GM19099 (cell line): ENCODE measurements around the gene SEC16A.

ENCODE experiments used
- POLR2A ChIP-seq: IDR thresholded peaks from 3 replicates; pipeline ENCODE4 v1.6.1; 2011; ENCODE audit warnings: low read depth; ENCODE audit not compliant: insufficient read length; ENCODE audit errors: extremely low read depth

Gene SEC16A

DNA sequence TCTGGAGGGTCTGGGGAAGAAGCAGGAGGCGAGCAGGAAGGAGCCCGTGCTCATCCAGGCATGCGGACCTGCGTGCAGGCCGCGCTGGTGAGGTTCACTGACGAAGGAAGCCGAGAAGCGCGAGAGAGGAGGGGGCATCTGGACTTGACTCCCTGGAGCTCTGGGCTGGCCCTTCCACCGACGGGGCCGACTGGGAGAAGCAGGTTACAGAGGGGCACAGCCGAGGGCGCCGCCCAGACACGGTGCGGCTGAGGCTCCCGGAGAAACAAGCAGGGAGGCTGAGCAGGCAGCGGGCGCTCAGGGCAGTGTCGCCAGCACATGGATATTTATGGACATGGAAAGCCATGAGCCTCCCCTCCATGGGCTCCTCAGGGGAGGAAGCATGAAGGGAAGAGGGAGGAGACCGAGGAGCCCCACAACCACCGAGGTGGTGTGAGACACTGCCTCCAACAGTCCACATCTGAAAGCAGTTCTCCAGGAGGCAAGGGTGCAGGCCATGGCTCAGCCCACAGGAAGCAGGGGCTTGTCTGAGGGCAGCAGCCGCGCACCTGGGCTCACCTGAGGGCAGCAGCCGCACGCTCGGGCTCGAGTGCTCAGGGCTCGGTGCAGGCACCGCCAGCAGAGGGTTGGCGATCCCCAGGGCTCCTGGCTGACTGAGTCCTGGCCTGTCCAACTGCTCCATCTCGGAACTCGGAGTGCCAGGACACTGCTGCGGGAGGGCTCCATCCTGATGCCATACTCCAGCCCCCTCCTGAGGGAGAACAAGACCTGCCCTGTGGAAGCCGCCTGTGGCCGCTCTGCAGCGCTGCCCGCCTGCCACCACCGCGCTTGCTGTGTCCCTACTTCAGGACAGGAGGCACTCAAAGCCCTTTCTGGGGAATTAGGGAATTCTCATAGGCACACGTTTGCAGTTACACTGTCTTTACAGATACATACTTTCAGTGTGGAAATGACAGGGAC, 27.5 kb downstream of the SEC16A start:
- no peak for TF ChIP-seq POLR2A

- no peak for TF ChIP-seq POLR2A
Measured at GRCh38 chr9:136454026-136454796, 28.6 kb downstream of the SEC16A start.

DNA sequence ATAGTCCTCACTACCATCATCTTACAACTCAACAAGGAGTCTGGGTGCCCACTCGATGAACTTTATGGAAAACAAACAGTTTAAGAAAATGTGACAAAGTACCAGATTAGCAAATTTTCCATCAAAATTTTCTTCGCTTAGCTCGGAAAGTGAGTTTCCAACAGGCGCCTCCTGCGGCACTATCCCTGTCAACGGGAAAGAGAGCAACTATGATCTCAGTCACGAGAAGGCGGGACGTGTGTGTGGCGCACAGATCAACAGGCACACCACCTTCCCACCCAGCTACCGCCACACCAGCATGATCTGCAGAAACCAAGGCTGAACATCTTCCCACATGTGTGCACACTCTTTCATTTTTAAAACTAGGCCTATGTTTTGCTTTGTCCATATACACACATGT, 29.5 kb downstream of the SEC16A start:
- TF ChIP-seq POLR2A = no peak

DNA sequence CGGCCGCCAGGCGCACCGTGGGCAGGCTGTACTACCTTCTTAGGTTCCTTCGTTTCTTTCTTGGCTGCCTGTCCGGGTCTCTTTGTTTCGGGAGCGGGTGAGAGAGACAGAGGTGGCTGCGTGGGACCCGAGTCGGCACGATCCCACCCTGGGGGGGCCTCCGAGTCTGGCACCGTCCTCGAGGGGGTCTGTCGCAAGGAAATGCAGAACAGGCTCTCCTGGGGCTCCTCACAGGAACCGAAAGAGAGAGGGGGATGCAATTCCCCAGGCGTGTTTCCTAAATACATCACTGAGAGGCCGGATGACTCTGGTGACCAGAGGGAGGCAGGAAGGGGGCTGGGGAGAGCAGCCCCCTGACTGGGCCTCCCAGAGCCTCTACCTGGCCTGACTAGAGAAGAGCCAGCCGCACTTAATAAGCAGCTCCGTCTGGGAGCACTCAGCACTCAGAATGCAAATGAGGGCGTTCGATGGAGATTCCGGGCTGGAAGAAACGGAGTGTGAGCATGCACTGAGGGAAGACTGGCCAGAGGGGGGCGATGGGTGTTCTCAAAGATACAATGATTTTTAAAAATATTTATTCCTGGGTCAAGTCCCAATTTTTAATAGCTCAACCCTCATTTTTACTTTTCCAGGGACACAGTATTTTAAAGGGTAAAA, 31.5 kb downstream of the SEC16A start:
- no peak for TF ChIP-seq POLR2A

GRCh38 chr9:136448655-136449054, 34.2 kb downstream of the SEC16A start:
- no peak for TF ChIP-seq POLR2A

DNA sequence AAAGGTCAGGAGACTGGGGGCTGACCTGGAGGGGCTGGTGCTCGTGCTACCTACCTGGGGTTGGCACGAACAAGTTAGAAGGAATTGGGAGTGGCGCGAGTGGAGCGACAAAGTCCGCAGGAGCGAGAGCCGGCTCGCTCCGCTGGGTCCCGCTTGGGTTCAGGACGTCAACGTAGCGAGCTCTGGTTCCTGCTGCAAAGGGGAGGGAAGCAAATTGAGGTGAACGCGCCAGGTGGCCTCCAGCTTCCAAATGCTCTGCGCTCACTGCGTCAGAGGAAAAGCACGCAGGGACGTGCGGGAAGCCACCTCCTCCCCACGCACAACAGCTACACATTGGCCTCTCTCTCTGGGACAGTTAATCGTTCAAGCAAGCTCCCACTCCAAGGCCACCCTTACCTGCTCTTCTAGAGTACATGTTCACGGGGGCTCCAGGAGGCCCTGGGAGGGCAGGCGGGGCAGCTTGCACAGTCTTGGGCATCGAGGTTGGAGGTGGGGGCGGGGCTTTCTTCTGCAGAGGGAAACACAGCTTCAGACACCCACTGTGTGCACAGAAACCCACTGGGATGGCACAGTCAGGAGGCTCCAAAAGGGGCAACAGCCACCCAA, 35.6 kb downstream of the SEC16A start:
- no peak for TF ChIP-seq POLR2A

- TF ChIP-seq POLR2A = no peak
Measured at GRCh38 chr9:136445799-136446198, 37.0 kb downstream of the SEC16A start.

DNA sequence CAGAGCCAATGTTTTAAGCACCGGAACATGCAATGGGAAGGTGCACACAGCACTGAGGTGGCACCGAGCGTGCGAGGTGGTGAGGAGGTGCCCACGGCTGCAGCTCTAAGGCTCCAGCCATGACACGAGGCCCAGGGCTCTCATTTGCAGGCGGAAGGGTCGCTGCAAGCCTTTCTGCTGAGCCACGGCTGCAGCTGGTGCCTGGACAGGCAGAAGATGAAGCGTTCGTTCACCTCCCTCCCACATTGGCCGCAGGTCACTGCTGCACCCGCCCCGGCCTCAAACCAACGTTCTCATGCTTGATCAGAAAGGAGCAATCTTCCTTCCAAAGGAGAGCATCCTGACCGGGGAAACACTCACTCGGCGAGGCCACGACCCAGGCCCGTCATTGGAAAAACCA, 38.7 kb downstream of the SEC16A start:
- no peak for TF ChIP-seq POLR2A

GRCh38 chr9:136443687-136444086, 39.2 kb downstream of the SEC16A start:
- no peak for TF ChIP-seq POLR2A

DNA sequence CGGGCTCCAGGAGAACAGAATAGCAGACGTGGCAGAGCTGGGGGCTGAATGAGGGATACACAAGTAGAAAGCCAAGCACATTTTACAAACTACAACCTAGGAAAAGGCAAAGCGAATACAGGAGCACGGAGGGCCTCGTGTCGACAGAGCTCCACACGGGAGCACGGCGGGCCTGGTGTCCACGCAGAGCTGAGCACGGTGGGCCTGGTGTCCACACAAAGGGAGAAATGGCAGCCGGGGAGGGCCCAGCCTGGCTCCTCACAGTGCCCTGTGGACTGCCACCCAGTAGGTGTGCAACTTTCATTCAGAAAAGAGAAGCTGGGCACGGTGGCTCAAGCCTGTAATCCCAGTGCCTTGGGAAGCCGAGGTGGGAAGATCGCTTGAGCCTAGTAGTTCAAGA, 39.8 kb downstream of the SEC16A start:
- no peak for TF ChIP-seq POLR2A

DNA sequence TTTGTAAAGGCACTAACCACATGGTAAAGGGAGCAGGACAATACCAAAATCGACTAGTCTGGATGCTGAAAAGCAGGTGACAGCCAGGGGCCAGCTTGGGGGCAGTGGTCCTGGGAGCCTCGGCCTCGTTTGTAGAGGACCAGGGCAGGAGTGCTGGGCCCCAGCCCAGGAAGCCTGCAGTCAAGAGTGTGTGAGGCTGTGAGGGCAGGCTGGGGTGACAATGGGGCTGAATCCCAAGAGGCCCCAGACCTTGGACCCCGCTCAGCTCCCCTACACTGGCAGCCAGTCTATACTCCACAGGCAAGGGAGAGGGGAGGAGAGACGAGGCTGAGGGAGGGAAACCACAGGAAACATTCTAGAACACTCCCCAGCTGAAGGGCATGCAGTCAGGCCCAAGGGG, 40.6 kb downstream of the SEC16A start:
- no peak for TF ChIP-seq POLR2A

DNA sequence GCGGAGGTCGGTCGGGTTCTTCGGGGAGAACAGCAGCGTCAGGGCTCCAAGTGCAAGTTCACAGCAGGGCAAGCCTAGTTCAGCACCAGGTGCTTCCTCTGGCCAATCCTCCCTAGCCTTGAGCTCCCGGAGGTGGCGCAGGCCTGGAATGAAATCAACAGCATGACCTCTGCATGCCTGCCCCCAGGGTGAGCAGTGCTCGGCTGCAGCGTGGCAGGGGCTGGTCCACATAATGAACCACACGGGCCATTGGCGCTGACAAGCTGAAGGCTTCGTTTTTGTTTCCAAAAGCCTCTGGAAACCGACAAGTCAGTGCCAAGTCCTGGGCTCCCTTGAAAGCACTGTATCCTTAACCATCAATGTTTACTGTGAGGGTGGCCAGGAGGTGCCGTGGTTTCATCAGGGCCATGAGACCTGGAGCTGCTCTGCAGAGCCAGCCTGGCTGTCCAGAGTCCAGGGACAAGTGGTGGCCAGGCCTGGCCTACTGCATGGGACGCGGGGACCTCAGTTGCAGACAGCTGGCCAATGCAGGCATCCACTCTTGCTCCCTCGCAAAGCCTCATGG, 41.1 kb downstream of the SEC16A start:
- no peak for TF ChIP-seq POLR2A

DNA sequence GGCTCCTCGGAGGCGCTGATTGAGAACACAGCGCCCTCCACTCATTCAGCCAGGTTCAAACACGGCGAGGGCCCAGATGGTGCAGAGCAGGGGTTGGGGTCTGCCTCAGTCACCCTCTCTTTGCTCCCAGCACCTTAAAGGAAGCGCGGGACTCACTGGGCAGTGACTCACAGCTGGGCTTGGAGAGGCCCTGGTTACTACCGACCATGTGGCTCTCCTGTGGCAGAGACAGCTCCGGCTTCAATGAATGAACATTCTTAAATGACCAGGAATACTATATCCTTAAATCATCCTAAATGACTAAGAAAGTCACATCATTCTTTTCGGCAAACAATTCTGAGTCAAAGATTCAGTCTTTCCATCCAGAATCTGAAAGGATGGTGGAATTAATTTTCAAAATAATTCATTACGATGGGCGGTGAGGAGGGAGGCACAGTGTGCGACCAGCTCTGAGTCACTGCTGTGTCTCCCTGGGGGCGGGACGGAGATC, 41.6 kb downstream of the SEC16A start:
- TF ChIP-seq POLR2A = no peak
